Measurements from ENCODE around the gene SAPCD2.
"Not testable (repeated sequence)": the region's sequence is repeated elsewhere in the genome, so short reads cannot be mapped to it uniquely, and the experiment has no call there.

The SAPCD2 gene

DNA sequence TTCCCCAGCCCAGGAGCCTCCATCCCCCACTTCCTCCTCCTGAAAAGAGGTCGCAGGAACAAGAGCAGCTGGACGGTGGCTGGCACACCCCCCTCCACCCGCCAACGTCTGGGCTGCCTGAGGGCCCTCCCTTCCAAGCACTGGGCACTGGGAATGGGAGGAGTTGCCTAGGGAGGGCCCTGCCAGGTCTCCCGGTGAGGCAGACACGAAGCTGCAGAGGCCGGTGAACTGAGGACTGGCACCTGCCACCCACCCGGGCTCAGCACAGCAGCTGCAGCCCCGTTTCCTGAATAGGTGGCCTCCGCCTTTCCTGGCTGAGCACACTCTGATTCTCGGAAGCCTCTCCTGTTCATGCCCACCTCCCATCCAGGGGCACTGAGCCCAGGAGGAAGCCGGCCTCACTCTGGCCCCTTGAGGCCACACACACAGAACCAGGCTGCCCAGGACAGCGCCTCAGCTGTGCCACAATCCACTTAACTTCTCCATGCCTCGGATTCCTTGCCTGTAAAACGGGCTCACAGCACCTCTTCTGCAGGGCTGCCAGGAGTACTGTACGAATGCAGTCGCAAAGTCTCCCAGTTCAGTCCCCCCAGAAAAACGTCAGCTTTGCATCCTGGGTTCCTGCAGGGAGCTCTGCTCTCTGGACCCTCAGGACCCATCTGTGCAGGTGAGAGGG is 25.7 kb downstream of the SAPCD2 start:
- DNase-seq, result no peak

DNA sequence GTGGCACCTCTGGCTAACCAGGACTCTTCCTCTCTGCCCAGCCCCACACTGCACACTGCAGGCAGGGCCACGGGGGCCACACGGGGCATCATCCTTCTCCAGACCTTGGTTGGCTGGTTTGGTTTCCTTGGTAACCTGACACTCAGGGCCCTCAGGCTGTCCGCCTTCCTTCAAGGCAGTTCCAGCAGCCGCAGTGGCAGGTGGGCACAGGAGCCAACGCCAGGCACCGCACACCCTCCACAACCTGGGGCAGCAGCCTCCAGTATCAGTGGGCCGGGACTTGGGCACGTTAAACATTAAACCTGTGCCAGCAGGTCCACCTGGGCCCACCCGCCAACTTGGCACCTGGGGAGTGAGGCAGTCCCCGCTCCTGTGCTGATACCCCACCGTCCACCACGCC is 26.3 kb downstream of the SAPCD2 start:
- DNase-seq, result no peak

DNA sequence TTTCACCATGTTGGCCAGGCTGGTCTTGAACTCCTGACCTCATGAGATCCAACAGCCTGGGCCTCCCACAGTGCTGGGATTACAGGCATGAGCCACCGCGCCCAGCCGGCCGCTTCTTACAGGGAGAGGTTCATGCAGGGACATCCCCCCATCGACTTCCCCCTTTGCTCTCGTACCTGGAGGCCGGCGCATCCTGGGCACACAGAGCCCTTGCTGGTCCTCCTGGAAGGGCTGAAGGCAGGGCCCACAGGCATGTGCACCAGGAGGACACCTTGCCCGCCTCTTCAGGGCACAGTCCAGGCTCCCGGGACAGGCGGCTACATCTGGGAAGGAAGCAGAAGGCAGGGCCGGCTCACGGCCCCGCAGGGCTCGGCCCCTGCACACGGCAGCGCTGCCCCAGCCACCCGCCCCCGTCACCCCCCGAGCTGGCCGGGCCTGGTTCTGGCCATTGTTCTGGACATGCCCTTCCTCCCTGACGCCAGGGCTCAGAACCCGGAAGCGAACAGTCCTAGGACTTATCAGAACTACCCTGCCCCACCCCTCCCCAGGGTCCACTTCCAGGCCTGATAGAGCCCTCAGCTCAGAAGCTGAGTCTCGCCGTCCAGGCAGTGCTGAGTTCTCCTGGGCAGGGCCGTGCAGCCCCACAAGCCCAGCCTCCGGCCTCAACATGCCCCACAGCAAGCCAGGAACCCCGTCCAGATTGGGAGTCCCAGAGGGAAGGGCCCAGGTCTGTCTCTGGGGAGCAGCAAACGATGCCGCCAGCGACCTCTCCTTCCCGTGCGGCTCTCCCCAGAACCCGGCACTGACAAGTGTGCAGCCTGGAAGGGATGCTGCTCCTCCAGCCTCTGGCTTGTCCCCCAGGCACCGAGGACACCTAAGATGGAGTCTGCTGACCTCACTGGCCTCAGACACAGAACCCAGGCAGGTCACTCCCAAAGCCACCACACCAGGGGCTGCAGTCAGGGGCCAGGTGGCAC is 27.3 kb downstream of the SAPCD2 start:
- no peak for DNase-seq

- no peak for DNase-seq
Observed at GRCh38 chr9:137041124-137041523, 29.2 kb downstream of the SAPCD2 start.

DNA sequence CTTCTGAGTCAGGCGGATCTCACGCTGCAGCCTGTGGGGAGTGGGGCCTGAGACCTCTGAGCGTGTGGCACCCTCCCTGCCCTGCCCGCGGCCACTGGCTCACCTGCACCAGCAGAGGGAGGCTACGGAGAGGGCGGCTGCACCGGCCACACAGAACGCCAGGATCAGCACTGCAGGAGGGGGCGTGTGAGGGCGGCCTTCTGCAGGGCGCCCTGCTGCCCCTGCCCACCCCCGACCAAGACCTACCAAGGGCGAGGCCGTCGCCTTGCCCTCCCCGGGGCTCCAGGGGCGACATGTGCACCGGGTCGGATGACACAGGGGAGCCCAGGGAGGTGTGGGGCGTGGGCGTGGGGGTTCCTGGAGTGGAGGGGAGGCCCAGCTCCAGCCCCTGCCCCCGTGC is 29.8 kb downstream of the SAPCD2 start:
- no peak for DNase-seq

- no peak for DNase-seq
Observed at GRCh38 chr9:137039611-137040366, 30.6 kb downstream of the SAPCD2 start.

GRCh38 chr9:137038916-137039315 is 31.4 kb downstream of the SAPCD2 start:
- DNase-seq, result no peak

- no peak for DNase-seq
Observed at GRCh38 chr9:137037483-137037882, 32.9 kb downstream of the SAPCD2 start.

GRCh38 chr9:137037035-137037434 is 33.3 kb downstream of the SAPCD2 start:
- no peak for DNase-seq

DNA sequence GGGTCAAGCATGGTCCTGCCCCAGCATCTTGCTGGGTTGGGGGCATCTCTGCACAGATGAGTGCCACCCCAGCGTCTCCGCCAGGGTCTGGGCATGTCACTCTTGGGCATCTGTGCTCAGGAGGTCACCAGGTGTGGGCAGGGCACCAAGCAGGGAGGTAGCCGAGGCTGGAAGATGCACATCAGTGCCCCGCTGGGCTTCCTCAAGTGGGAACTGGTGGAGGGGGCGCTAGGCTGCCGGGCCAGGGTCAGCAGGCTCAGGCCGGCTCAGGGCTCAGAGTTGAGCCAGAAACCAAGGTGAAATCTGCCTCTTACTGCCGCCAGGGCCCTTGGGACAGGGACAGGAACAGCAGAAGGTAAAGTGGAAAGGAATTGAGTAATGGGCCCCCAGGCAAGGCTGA is 34.4 kb downstream of the SAPCD2 start:
- no peak for DNase-seq

GRCh38 chr9:137035507-137035834 is 34.9 kb downstream of the SAPCD2 start:
- no peak for DNase-seq

DNA sequence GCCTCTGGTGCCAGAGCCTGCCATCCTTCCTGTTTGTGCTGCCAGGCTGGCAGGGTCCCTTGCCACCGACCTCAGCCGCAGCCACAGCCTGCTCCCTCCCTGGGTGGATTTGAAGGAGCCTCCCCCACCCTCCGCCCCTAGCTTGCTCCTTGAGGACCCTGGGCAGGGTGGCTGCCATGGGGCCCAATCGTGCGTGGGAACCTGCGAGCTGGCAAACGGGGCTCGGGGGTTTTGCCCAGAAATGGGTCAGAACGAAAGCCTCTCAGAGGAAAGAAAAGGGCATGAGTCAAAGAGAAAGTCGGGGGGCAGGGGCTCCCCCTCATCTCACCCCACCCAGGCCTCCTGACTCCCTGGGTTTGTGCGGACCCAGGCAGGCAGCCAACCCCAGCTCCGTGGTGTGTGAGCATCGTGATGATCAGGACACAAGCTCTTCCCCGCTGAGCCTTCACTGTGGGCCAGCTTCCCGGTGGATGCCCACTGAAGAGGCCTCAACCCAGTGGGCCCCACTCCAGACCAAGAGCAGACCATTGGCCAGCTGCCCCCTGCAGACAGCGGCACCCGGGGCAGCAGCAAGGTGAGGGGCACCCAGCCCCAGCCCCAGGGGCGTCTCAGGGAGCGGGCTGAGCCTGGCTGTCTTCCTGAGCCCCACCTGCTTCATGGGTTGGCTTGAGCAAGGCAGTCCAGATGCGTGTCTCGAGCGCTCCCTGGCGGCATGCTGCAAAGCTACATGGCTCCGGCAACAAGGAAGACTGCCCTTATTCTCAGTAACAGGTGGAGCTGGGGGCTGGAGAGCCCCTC is 35.4 kb downstream of the SAPCD2 start:
- DNase-seq, result peak; percentile 35

- DNase-seq, result no peak
Observed at GRCh38 chr9:137034039-137034708, 36.2 kb downstream of the SAPCD2 start.

DNA sequence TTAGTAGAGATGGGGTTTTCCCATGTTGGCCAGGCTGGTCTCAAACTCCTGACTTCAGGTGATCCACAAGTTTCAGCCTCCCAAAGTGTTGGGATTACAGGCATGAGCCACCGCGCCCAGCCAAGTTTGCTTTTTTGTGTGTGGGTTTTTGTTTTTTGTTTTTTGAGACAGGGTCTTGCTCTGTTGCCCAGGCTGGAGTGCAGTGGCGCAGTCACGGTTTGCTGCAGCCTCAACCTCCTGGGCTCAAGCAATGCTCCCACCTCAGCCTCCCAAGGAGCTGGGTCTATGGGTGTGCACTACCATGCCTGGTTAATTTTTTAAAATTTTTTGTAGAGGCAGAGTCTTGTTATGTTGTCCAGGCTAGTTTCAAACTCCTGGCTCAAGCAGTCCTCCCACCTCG is 36.9 kb downstream of the SAPCD2 start:
- not testable (repeated sequence) for DNase-seq

DNA sequence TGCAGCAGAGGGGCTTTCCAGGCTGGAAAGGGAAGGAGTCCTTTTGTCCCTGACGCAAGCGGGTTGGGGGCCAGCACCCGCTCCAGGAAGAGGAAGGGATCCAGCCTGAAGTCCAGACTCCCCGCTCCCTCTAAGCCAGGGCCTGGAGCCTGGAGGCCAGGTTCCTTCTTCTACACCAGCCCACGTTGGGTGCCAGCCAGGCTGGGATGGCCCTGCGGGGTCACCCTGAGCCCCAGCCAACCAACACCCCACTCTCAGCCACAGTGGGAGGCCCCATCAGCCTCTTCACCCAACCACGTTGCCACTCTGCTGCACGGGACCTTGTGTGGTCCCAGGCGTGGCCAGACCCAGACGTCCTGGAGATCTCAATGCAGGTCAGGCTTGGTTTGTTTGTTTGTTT is 37.5 kb downstream of the SAPCD2 start:
- DNase-seq, result no peak

DNA sequence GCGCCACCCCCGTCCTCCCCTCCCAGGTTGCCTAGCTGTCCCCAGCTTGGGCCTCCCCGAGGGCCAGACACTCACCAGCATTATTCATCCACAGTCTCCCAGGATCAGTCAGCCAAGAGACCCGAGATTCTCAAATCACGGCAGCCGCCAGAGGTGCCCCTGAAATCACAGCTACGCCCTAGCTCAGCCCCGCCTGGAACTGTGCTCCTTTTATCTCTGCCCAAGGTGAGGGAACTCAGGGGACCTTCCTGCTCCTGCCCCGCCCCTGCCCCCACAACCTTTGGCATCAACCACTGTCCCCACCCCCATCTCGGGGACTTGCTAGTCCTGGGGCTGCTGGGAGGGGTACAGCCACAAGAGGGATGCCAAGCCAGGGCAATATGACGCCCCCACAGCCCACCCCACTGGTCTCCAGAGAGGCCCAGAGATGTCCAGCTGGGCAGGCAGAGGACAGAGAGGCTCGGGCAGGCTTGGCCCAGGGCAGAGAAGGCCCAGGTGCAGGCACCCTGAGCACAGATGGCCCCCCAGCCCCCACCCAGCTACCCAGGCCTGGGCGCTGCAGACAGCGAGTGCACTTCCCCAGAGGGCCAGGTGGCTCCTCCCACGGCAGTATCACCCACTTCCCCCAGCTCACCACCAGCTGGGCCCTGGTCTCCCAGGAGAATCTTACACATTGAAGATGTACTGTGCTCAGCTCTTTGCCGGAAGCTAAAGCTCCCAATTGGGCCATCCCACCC is 38.3 kb downstream of the SAPCD2 start, which contains the start of gene FUT7:
TSS of gene FUT7 (minus strand) at position 185 of the 737 bp plus-strand sequence. CDS start at position 88, 97 bp downstream.
- DNase-seq, result no peak

DNA sequence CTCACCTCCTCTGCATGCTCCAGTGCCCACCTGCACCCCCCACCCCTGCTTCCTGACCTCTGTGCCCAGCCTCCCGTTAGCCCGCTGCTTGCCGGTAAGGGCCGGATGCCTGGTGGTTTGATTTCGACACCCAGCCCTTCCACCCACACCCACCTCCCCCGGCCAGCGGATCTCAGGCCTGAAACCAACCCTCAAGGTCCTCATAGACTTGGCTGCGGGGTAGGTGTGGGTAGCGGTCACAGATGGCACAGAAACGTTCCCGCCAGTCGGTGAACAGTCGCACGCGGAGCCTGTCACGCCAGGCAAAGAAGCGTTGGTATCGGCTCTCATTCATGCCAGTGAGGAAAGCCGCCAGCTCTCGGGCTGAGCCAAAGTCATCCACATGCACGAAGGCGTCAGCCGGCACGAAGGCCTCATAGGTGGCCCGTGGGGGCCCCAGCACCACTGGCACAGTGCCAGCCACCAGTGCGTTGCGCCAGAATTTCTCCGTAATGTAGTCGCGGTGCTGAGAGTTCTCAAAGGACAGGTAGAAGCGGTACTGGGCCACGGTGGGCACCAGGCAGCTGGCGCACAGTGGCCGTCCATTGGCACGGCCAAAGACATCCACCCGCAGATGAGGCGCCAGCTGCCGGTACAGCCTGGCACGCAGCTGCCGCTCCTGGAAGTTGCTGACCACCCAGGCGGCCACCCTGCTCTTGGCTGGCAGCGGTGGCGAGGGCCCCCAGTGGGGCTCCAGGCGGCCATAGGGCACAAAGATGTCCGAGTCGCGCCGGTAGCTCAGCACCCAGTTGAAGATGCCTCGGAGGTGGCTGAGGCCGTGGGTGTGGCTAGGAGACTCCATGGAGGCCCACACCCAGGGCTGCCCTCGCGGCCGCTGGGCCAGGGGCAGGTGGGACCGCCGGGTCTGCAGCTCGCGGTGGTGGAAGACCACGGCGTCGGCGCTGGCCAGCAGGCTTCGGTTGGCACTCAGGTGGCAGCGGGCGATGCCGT is 39.5 kb downstream of the SAPCD2 start:
- DNase-seq, result no peak

GRCh38 chr9:137030006-137030405 is 40.4 kb downstream of the SAPCD2 start:
- DNase-seq, result no peak

DNA sequence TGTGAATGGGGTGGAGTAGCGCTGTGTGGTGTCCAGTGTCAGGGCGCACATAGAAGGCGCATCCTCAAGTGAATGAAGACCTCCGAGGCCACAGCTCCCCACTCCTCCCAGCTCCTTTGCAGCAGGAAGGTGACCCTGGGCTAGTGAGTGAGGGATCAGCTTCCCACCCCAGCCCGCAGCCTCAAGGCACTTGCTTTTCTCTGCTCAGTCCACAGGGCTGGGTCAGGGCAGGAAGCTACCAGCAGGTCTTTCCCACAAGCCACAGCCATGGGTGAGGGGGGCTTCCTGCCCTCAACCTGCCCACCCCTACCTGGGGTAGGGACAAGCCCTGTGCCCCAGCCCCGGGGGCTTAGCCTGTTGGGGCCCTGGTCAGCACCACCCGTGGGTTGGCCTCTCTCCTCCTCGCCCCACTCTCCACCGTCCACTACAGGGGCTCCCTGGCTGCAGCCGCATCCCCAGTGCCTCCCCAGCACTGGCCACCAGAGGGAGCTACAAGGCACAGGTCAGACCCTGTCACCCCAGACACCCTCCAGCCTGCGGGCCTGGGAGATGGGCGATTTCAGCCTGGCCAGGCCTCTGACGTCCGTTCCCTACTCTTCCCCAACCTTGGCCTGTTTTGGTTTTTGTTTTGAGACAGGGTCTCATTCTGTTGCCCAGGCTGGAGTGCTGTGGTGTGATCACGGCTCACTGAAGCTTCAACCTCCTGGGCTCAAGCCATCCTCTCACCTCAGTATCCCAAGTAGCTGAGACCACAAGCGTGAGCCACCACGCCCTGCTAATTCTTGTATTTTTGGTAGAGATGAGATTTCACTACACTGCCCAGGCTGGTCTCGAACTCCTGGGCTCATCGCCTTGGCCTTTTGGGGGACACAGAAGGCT is 41.1 kb downstream of the SAPCD2 start:
- DNase-seq, result no peak
